Tibial nerve (tissue), 4 donors: Measurements from ENCODE around the gene PLCG1. TPM values are rescaled to one million over a fixed set of nuclear protein-coding genes. Genes with fewer than 3 reads are reported as not detected.

ENCODE experiments used
- DNase-seq, 2 donors: peaks; one replicate each; pipeline ENCODE4 v3.0.0-alpha.2; 2019; ENCODE audit warnings: low spot score in 2 of 2
- H3K27ac ChIP-seq, 4 donors: fragments of 200-600 bp; sonication (generic) in 3 of 4; one replicate each; pipeline ENCODE4 v1.5.1; 2017 to 2019; ENCODE audit warnings: mild to moderate bottlenecking in 1 of 4
- H3K27me3 ChIP-seq, 2 donors: fragments of 200-600 bp; sonication (generic) in 1 of 2; one replicate each; pipeline versions ENCODE4 v1.5.1 to v1.6.0; 2017 to 2019
- H3K36me3 ChIP-seq, 3 donors: fragments of 200-600 bp; sonication (generic); one replicate each; pipeline ENCODE4 v1.5.1; 2018 to 2019
- H3K4me1 ChIP-seq, 4 donors: fragments of 200-600 bp; sonication (generic) in 3 of 4; one replicate each; pipeline ENCODE4 v1.5.1; 2017 to 2019
- H3K4me3 ChIP-seq, 4 donors: fragments of 200-600 bp; sonication (generic) in 3 of 4; one replicate each; pipeline ENCODE4 v1.5.1; 2017 to 2019; ENCODE audit warnings: mild to moderate bottlenecking in 1 of 4, moderate library complexity in 1 of 4
- H3K9me3 ChIP-seq, 4 donors: fragments of 200-600 bp; sonication (generic) in 3 of 4; one replicate each; pipeline ENCODE4 v1.5.1; 2017 to 2019
- CTCF ChIP-seq, 5 experiments: fragments of 200-600 bp in 3 of 5; fragments of 450-650 bp in 2 of 5; sonication (generic) in 3 of 5; IDR thresholded peaks; one replicate each; pipeline ENCODE4 v1.5.1; 2016 to 2019; ENCODE audit warnings: antibody characterized with exemption in 5 of 5, mild to moderate bottlenecking in 3 of 5, moderate library complexity in 2 of 5
- EP300 ChIP-seq, 2 donors: sonication (generic); formaldehyde crosslinking; IDR thresholded peaks; one replicate each; pipeline ENCODE4 v1.6.1; 2017; ENCODE audit warnings: antibody characterized with exemption in 2 of 2, mild to moderate bottlenecking in 1 of 2
- POLR2A ChIP-seq, 2 donors: fragments of 450-650 bp; IDR thresholded peaks; one replicate each; pipeline ENCODE4 v1.6.1; 2017; ENCODE audit warnings: antibody characterized with exemption in 2 of 2, mild to moderate bottlenecking in 2 of 2, moderate library complexity in 2 of 2
- WGBS, 2 donors: methylation state at CpG; one replicate each; pipeline ENCODE4 v1.1.5; 2018; 5-methylcytosine and 5-hydroxymethylcytosine counted together
- total RNA-seq, 4 donors: library from RNA; depleted of rRNA; stranded (reverse); fragments of >200 nt; gene quantifications; one replicate each; pipeline ENCODE4 v1.1.0, GENCODE V29; 2016

Gene PLCG1
- total RNA-seq, 4 donors from 2014 or later: 127 to 165 (median 144) TPM

GRCh38 chr20:41176711-41177552 lies 39.6 kb downstream of the PLCG1 start:
- peaks cover 0 to 74% (median 39%) of the 10 kb centered on the region in 4 donors for H3K4me1 ChIP-seq
- H3K27me3 ChIP-seq: no peaks in the 10 kb centered on the region
- H3K9me3 ChIP-seq: no peaks in the 10 kb centered on the region
- peaks cover 0 to 36% (median 4%) of the 10 kb centered on the region in 3 donors for H3K36me3 ChIP-seq
- no peak for TF ChIP-seq POLR2A (IDR thresholded peaks at IDR 0.05)
- TF ChIP-seq EP300 (IDR thresholded peaks at IDR 0.05): no peak
- no peak for TF ChIP-seq CTCF (IDR thresholded peaks at IDR 0.05)
- peak in 1 of 2 donors; percentile 3 for DNase-seq
- peak overlapping the region; percentile 30 to 84 (median 64) for H3K27ac ChIP-seq
- H3K4me3 ChIP-seq: no peak overlapping the region
- WGBS, 2 donors: 84 to 93% methylated on average over 8 of the region's 8 CpGs

- DNase-seq: peak in 1 of 2 donors; percentile 8
- Histone ChIP-seq H3K27me3 (no peaks in the 10 kb centered on the region), H3K4me1 (peaks cover 0 to 67% (median 36%) of the 10 kb centered on the region in 4 donors), H3K4me3 (no peak overlapping the region), H3K9me3 (no peaks in the 10 kb centered on the region), H3K36me3 (peaks cover 0 to 34% (median 4%) of the 10 kb centered on the region in 3 donors), H3K27ac (peak overlapping the region in 3 of 4 donors; percentile 46 to 84 (median 81))
- WGBS, 2 donors: 25 to 75% methylated on average over 2 of the region's 2 CpGs
- no peak for TF ChIP-seq CTCF (IDR thresholded peaks at IDR 0.05)
- TF ChIP-seq EP300 (IDR thresholded peaks at IDR 0.05): peak in 1 of 2 donors; percentile 49
Measured at GRCh38 chr20:41177636-41178035, 40.3 kb downstream of the PLCG1 start.

GRCh38 chr20:41178495-41178894 lies 41.2 kb downstream of the PLCG1 start:
- Histone ChIP-seq H3K4me3 (no peak overlapping the region), H3K27me3 (no peaks in the 10 kb centered on the region), H3K4me1 (peaks cover 0 to 59% (median 32%) of the 10 kb centered on the region in 4 donors), H3K36me3 (peaks cover 0 to 40% (median 3%) of the 10 kb centered on the region in 3 donors), H3K27ac (peak overlapping the region; percentile 12 to 84 (median 64)), H3K9me3 (no peaks in the 10 kb centered on the region)
- WGBS, 2 donors: 66 to 71% methylated on average over 6 of the region's 6 CpGs
- no peak for TF ChIP-seq POLR2A (IDR thresholded peaks at IDR 0.05)
- peak in 1 of 2 donors; percentile 4 for DNase-seq

- no peaks in the 10 kb centered on the region for H3K27me3 ChIP-seq
- peaks cover 0 to 40% (median 0%) of the 10 kb centered on the region in 3 donors for H3K36me3 ChIP-seq
- no peak overlapping the region for H3K4me3 ChIP-seq
- WGBS, 2 donors: 36 to 37% methylated on average over 8 of the region's 8 CpGs
- TF ChIP-seq CTCF (IDR thresholded peaks at IDR 0.05): peak in 2 of 5 experiments; percentile 29 to 30
- TF ChIP-seq EP300 (IDR thresholded peaks at IDR 0.05): peak in 1 of 2 donors; percentile 69
- no peak for TF ChIP-seq POLR2A (IDR thresholded peaks at IDR 0.05)
- H3K9me3 ChIP-seq: no peaks in the 10 kb centered on the region
- peaks cover 0 to 54% (median 29%) of the 10 kb centered on the region in 4 donors for H3K4me1 ChIP-seq
- peak overlapping the region; percentile 12 to 84 (median 64) for H3K27ac ChIP-seq
- peak; percentile 14 to 15 for DNase-seq
Measured at GRCh38 chr20:41178904-41179432, 41.6 kb downstream of the PLCG1 start.

GRCh38 chr20:41179961-41180360 lies 42.6 kb downstream of the PLCG1 start:
- H3K27ac ChIP-seq: peak overlapping the region in 1 of 4 donors; percentile 51
- H3K36me3 ChIP-seq: peaks cover 0 to 40% (median 0%) of the 10 kb centered on the region in 3 donors
- no peaks in the 10 kb centered on the region for H3K27me3 ChIP-seq
- H3K4me1 ChIP-seq: peaks cover 0 to 44% (median 22%) of the 10 kb centered on the region in 4 donors
- no peaks in the 10 kb centered on the region for H3K9me3 ChIP-seq
- 95 to 99% methylated on average over 8 of the region's 8 CpGs for WGBS, 2 donors
- DNase-seq: peak; percentile 3 to 4
- no peak for TF ChIP-seq POLR2A (IDR thresholded peaks at IDR 0.05)
- no peak overlapping the region for H3K4me3 ChIP-seq
